OCI-M1 (cell line): Measurements from ENCODE around the gene SLC35G2.
"Not testable (repeated sequence)": the region's sequence is repeated elsewhere in the genome, so short reads cannot be mapped to it uniquely, and the experiment has no call there.

Source experiments
- DNase-seq: peaks from one replicate; lab custom pipeline; 2025; lab: John Stamatoyannopoulos, UW

The SLC35G2 gene

DNA sequence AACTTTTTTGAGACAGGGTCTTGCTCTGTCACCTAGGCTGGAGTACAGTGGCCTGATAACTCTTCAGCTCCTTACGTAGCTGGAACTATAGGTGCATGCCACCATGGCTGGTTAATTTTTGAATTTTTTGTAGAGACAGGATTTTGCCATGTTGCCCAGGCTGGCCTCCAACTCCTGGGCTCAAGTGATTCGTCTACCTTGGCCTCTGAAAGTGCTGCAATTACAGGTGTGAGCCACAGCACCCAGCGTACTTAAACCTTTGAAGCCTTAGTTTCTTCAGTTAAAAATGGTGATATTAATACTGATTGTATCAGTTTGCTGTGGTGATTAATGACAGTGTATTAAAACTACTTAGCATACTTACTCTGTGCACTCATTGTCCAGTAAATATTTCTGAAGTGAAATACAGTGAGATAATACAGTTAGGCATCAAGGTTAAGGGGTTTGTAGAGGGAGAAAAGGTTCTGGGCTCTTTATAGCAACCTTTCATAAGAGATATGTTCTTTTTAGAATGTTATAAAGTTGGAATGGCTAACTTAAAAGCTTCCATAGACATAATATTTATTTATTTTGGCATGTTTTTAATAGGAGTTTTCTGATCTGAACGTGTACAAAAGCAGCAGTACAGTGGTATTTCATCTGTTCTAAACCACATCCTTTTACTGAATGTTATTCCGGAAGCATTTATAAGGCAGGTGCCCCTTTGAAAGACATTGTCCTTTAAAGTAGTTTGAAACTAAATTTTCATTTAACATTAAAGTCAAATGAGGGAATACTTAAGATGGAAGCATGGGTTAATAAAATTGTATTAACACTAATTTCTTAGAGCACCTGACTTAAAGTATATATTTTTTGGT, 66.7 kb downstream of the SLC35G2 start:
- DNase-seq = no peak

DNA sequence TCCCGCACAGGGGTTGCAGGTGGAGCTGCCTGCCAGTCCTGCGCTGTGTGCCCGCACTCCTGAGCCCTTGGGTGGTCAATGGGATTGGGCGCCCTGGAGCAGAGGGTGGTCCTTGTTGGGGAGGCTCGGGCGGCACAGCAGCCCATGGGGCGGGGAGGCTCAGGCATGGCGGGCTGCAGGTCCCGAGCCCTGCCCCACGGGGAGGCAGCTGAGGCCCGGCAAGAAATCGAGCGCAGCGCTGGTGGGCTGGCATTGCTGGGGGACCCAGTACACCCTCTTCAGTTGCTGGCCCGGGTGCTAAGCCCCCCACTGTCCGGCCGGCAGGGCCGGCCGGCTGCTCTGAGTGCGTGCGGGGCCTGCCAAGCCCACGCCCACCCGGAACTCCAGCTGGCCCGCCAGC, 71.0 kb downstream of the SLC35G2 start:
- DNase-seq = no peak

DNA sequence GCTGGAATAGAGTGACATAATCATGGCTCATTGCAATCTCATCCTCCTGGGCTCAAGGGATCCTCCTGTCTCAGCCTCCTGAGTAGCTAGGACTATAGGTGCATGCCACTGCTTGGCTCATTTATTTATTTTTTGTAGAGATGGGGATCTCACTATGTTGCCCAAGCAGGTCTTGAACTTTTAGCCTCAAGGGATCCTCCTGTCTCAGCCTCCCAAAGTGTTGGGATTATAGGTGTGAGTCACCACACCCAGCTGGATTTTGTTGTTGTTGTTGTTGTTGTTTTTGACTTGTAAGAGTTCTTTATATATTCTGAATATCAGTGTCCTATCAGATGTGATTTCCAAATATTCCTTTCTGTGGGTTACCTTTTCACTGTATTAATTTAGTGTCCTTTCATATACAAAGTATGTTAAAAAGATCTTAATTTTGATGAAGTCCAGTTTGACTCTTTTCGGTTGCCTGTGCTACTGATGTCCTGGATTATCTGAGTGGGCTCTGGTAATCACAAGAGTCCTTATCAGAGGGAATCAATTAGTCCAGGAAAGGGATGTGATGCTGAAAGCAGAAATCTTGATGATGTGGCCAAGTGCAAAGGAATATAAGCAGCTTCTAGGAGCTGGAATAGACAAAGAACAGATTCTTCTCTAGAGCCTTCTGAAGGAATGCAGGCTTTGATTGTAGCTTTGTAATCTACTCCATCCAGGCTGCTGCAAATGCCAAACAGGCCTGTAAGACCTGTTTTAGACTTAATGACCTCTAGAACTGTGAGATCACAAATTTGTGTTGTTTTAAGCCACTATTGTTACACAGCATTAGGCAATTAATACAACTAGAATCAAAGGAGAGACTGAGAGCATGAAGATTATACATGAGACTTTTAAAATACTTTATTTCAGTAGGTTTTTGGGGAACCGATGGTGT, 73.3 kb downstream of the SLC35G2 start:
- DNase-seq = no peak

DNA sequence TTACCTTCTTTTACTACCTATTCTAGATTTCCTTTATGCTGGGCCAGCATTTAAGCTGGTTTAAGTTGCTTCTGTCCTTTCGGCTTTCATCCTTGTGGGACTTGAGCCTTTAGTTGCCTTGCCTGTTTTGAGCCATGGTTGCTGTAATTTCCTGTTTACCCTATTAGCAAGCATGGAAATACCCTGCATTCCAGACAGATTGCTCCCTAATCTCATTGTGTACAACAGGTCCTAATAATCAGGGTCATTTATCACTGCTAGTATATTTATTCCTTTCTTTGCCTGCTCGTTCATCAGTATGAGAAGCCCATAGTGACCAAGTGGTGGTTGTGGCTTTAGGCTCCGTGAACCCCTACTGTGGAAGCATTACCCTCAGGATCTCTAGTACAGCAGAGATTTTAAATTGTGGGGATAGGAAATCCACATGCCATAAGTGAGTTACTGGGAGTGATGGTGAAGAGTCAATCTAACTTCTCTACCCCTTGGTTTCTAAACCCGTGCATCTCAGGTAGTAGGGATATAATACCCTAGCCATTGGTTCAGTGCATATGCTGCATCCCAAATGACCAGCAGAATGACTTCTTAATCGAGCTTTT, 75.0 kb downstream of the SLC35G2 start:
- no peak for DNase-seq

DNA sequence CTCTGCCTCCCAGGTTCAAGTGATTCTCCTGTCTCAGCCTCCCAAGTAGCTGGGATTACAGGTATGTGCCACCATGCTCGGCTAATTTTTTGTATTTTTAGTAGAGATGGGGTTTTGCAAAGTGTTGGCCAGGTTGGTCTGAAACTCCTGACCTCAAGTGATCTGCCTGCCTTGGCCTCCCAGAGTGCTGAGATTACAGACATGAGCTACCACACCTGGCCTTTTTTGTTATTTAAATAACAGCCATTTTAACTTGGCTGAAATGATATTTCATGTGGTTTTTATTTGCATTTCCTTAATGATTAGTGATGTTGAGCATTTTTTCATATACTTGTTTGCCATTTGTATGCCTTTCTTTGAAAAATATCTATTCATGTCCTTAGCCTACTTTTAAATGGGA, 78.2 kb downstream of the SLC35G2 start:
- not testable (repeated sequence) for DNase-seq

DNA sequence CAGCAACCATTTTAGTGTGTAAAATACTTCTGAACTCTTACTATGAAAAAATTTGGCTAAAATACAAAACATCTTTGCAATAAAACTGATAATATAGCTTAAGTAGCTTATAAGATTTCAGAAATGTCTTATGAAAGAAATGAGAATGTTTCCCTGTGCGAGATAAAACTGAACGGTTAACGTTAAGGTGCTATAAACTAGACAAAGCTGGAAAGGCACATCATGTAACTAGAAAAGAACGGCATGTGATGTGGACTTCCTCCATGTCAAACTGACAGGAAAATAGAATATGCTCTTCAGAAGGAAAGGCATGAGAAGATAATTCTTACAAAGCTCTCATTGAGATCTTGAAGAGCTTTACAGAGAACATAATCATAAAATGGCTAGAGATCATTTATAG, 79.6 kb downstream of the SLC35G2 start:
- no peak for DNase-seq

DNA sequence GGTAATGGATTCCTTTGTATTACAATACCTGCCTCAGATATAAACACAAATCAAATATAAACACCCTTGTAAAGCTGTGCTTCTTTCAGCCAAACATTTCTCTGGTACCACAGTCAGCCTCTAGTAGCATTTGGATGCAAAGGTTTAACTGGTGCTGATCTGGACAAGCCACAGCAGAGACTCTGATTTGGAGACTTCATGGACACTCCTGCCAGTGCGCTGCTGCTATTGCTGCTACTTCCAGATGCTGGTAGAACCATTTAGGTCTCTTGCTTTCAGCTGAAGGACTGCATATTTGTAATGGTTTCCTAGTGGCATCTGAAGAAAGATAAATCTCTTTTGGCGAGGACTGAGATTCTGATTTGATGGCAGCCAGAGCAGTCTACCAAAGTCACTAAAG, 80.0 kb downstream of the SLC35G2 start:
- DNase-seq = peak; percentile 45

DNA sequence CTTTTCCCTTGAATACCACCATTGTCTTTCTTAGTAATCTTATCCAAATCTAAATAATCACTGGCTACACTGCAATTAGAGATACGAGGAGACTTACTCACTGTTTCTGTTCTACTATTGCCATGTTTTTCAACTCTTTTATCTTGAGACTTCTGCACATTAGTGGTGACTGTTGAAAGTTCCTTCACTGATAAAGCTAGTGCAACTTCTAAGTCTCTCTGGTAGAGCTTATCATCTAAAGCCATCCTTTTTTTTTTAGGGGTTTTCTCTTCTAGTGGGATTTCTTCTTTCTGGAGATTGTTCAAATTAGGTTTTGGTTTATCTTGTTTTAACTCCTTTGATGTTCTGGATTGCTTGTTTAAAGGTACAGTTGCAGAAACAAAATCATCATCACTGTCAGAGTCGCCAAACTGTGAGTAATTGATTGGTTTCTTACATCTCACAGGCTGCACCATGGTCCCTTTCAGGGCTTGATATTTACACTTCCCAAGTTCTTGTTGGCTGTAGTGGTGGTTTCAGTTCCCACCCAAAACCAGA, 80.8 kb downstream of the SLC35G2 start:
- peak; percentile 91 for DNase-seq

DNA sequence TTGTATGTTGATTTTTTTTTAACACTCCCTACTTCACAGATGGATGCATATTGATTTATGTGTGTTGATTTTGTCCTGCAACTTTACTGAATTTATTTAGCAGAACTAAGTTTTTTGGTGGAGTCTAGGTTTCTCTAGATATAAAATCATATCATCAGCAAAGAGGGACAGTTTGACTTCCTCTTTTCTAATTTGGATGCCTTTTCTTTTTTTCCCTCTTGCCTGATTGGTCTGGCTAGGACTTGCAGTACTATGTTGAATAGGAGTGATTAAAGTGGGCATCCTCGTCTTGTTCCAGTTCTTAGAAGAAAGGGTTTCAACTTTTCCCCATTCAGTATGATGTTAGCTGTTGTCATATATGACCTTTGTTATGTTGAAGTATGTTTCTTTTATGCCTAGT, 81.8 kb downstream of the SLC35G2 start:
- DNase-seq = peak; percentile 85

DNA sequence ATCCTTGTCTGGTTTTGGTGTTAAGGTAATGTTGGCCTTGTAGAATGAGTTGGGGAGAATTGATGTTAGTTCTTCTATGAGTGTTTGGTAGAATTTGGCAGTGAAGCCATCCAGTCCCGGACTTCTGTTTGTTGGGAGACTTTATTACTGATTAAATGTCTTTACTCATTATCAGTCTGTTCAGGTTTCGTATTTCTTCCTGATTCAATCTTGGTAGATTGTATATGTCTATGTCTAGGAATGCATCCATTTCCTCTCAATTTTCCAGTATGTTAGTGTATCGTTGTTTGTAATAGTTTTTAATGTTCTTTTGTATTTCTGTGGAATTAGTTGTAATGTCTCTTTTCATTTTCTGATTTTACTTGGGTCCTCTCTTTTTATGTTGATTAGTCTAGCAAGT, 82.5 kb downstream of the SLC35G2 start:
- no peak for DNase-seq

DNA sequence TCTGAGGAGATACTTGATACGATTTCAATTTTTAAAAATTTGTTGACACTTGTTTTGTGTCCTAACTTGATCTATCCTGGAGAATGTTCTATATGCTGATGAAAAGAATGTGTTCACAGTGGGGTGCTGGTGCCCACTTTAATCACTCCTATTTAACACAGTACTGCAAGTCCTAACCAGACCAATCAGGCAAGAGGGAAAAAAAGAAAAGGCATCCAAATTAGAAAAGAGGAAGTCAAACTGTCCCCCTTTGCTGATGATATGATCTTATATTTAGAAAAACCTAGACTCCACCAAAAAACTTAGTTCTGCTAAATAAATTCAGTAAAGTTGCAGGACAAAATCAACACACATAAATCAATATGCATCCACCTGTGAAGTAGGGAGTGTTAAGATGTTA, 83.6 kb downstream of the SLC35G2 start:
- DNase-seq = peak; percentile 67

DNA sequence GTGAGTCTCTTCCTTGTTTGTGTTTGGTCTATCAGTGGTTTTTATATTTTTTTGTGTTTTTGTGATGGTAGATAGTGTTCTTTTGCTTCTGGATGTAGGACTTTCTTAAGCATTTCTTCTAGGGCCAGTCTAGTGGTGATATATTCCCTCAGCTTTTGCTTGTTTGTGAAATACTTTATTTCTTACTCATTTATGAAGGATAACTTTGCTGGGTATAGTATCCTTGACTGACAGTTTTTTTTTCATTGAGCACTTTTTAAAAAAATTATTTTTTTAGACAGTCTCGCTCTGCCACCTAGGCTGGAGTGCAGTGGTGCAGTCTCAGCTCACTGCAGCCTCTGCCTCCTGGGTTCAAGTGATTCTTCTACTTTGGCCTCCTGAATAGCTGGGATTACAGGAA, 85.0 kb downstream of the SLC35G2 start:
- DNase-seq = no peak

DNA sequence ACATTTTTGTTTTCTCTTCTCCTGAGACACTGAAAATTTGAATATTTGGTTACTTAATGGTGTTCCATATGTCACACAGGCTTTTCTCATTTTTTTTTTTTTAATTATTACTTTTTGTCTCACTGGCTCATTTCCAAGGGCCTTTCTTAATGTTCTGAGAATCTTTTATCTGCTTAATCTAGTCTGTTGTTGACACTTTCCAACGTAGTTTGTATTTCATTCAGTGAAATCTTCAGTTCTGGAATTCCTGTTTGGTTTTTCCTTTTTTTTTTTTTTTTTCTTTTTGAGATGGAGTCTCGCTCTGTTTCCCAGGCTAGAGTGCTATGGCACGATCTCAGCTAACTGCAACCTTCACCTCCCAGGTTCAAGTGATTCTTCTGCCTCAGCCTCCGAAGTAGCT, 85.8 kb downstream of the SLC35G2 start:
- no peak for DNase-seq
